GM18951 (cell line): Measurements from ENCODE around the gene ATP5F1E.
"Not testable (repeated sequence)": the region's sequence is repeated elsewhere in the genome, so short reads cannot be mapped to it uniquely, and the experiment has no call there.

ENCODE experiments used
- POLR2A ChIP-seq: IDR thresholded peaks from 4 replicates; pipeline ENCODE4 v1.6.1; 2011; ENCODE audit warnings: mild to moderate bottlenecking; ENCODE audit not compliant: insufficient read length, insufficient read depth; ENCODE audit errors: extremely low read depth
- in situ Hi-C: fragments of 300-500 bp; cut with MboI; formaldehyde crosslinking; loops from one replicate; pipeline ENCODE4 v1.12.0; 2022; ENCODE audit warnings: low sequenced_read_pairs, mixed read lengths, inconsistent platforms; ENCODE audit not compliant: unreplicated experiment

The ATP5F1E gene

GRCh38 chr20:59022754-59023153, 9.4 kb downstream of the ATP5F1E start:
- no peak for TF ChIP-seq POLR2A
- in situ Hi-C loops = no loop called here

- no peak for TF ChIP-seq POLR2A
- in situ Hi-C loops = no loop called here
Observed at GRCh38 chr20:59020938-59021551, 11.1 kb downstream of the ATP5F1E start.

- in situ Hi-C loops = no loop called here
Observed at GRCh38 chr20:59019217-59019616, 12.9 kb downstream of the ATP5F1E start, which contains the start of gene TUBB1. TUBB1 (plus strand) TSS chr20:59019429; CDS start chr20:59019523, 94 bp downstream.

GRCh38 chr20:59018817-59019216, 13.3 kb downstream of the ATP5F1E start:
- in situ Hi-C loops = no loop called here
- TF ChIP-seq POLR2A = no peak

More at GRCh38 chr20:59019217-59019616, 12.9 kb downstream of the ATP5F1E start, which contains the start of gene TUBB1:
- no peak for TF ChIP-seq POLR2A

- TF ChIP-seq POLR2A = no peak
- in situ Hi-C loops = no loop called here
Observed at GRCh38 chr20:59017493-59018231, 14.5 kb downstream of the ATP5F1E start.

- in situ Hi-C loops = no loop called here
- no peak for TF ChIP-seq POLR2A
Observed at GRCh38 chr20:59016795-59017492, 15.2 kb downstream of the ATP5F1E start.

- TF ChIP-seq POLR2A = no peak
Observed at GRCh38 chr20:59015812-59016711, 16.1 kb downstream of the ATP5F1E start.

GRCh38 chr20:59015411-59015810, 16.7 kb downstream of the ATP5F1E start:
- in situ Hi-C loops = no loop called here
- no peak for TF ChIP-seq POLR2A

More at GRCh38 chr20:59015812-59016711, 16.1 kb downstream of the ATP5F1E start:
- in situ Hi-C loops = no loop called here

- in situ Hi-C loops = no loop called here
- no peak for TF ChIP-seq POLR2A
Observed at GRCh38 chr20:59014680-59015389, 17.3 kb downstream of the ATP5F1E start.

- in situ Hi-C loops = no loop called here
- TF ChIP-seq POLR2A = no peak
Observed at GRCh38 chr20:59013959-59014608, 18.1 kb downstream of the ATP5F1E start.

GRCh38 chr20:59013031-59013951, 18.8 kb downstream of the ATP5F1E start:
- TF ChIP-seq POLR2A = no peak
- in situ Hi-C loops = no loop called here

- in situ Hi-C loops = not testable (repeated sequence)
Observed at GRCh38 chr20:59011874-59012157, 20.3 kb downstream of the ATP5F1E start.
